ENCODE measurements around the gene STRN4.

STRN4 gene

DNA sequence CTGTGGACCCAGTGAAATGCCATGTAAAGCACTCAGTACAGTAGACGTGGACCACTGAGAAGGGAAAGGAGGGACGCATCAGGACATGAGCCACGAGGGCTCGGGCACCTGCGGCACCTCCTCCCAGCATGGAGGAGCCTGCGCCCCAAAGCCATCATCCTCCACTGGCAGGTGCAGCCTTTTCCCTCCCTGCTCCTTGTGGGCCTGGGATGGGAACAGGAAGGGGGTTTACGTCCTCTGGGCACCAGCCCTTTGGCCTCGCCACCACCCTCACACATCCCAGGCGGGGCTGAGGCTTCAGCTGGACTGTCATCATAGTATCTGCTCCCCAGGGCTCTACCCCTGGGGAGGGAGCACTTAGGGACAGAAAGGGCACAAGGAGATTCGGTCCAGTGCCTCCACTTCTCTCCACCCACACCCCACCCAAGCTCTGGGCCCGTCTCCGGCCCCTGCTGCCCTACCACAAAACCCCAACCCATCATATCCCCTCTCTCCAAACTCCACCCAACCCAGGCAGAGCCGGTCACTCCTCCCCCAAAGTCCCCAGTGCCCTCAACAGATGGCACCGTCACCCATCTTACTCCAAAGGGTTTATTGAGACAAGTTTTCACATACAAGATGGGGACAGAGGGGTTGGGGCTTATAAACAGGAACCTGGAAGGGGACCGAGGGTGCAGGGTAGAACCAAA, 27.2 kb downstream of the STRN4 start:
- TF ChIP-seq, protein P1, sequence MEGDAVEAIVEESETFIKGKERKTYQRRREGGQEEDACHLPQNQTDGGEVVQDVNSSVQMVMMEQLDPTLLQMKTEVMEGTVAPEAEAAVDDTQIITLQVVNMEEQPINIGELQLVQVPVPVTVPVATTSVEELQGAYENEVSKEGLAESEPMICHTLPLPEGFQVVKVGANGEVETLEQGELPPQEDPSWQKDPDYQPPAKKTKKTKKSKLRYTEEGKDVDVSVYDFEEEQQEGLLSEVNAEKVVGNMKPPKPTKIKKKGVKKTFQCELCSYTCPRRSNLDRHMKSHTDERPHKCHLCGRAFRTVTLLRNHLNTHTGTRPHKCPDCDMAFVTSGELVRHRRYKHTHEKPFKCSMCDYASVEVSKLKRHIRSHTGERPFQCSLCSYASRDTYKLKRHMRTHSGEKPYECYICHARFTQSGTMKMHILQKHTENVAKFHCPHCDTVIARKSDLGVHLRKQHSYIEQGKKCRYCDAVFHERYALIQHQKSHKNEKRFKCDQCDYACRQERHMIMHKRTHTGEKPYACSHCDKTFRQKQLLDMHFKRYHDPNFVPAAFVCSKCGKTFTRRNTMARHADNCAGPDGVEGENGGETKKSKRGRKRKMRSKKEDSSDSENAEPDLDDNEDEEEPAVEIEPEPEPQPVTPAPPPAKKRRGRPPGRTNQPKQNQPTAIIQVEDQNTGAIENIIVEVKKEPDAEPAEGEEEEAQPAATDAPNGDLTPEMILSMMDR (IDR thresholded peaks at IDR 0.05; ENCODE audit: insufficient read depth, low read length, missing control alignments): no peak
- CTCF ChIA-PET: interaction anchor here (1.1 to 1.8 kb wide), 4 partner anchors 10 to 102 kb away, joined by 3 to 11 read pairs (median 4); no protein-coding TSS in a partner anchor
- POLR2A ChIA-PET: no interaction called here
- no peak for DNase-seq (ENCODE audit: low read depth, low spot score)
- no peak overlapping the region for H3K4me3 ChIP-seq (ENCODE audit: low read depth, low read length)

DNA sequence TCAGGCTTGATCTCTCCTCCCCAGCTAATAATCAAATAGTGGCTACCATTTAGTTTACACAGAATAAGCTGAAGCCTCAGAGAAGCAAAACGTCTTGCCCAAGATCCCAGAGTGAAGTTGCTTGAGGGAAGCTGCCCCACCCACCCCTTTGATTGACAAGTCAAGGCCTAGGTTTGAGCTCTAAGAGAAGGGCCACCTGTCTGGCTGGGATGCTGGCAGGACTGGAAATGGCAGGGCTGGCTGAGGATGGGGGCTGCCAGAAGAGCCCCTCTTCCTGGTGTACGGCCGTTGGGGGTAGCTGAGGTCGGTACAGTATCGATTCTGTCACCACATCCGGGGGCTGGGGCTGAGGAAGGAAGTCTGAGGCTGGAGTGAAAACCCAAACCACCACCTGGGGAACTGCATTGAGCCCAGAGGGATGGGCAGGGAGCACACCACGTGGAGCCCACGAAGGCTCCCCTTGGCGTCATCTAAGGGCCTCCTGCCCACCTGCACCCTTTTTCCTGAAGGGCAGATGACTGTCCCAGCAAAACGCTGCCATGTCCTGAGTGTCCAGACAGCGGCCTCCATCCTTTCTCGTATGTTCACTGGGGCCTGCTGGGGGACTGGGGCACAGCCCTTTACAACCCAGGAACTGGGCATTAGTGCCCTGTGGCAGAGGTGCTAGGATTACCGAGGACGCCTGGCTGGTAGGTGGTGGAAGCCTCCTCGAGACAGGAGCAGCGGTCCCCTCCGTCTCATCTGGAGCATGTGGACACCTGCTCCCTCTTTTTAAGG, 27.9 kb downstream of the STRN4 start:
- DNase-seq (ENCODE audit: low read depth, low spot score): no peak
- H3K4me3 ChIP-seq (ENCODE audit: low read depth, low read length): no peak overlapping the region; the same call in 1 of the 2 replicates
- CTCF ChIA-PET: interaction anchor here (1.0 to 1.8 kb wide), 5 partner anchors 10 to 102 kb away, joined by 3 to 11 read pairs (median 4); no protein-coding TSS in a partner anchor
- POLR2A ChIA-PET: no interaction called here
- TF ChIP-seq, protein P1 (IDR thresholded peaks at IDR 0.05; ENCODE audit: insufficient read depth, low read length, missing control alignments): no peak

DNA sequence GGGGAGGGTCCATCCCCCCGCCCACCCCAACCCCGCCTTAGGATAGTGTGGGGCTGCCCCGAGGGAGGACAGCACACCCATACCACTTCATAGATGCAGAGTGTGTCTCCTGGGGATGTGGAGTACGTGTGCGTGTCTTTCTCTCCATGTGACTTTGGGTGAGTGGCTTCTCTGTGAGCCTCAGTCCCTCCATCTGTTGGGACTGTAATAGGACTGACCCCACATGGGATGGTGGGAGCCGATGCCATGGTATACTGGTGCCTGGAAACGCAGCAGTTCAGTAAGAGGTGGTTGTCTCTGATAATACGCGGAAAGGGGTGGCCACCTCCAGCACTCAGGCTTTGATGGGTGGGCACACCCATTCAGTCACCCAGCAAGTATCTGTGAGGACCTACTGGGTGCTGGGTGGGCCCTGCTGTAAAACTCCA, 28.5 kb downstream of the STRN4 start:
- TF ChIP-seq, protein P1 (IDR thresholded peaks at IDR 0.05; ENCODE audit: insufficient read depth, low read length, missing control alignments): no peak
- ChIA-PET CTCF (interaction anchor here (1.0 to 1.1 kb wide), 2 partner anchors 11 to 101 kb away, joined by 3 to 10 read pairs; no protein-coding TSS in a partner anchor), POLR2A (no interaction called here)
- peak overlapping the region; percentile 78 for H3K4me3 ChIP-seq (ENCODE audit: low read depth, low read length)
- DNase-seq (ENCODE audit: low read depth, low spot score): no peak

DNA sequence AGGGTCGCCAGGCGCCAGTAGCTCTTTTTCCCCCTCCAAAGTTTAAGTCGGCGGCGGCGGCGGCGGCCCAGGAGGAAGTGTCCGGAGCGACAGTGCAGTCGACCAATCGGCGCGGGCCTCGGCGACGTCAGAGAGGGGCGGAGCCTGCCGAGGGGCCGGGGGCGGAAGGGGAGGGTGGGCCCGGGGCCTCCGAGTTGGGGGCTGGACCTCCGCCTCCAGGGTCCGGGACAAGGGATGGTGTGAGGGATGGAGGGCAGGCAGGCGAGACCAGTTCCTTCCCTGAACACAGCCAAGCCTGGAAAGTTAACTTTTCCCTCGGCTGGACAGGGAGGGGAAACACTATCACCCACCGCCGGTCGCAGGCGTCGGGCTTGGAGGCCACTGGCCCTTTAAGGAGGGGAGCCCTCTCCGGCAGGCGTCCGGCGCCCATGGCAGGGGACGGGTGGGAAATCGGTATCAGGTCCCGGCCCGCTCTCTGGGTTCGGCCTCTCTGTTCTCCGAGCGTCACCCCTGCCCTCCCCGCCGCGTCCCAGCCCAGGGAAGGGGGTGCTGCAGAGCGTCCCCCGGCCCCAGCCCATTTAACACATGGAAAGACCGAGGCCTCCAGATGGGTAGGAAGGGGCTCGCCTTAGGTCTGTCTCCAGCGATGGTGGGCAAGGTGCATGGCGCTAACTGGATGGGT, 29.1 kb downstream of the STRN4 start, which contains the start of gene PRKD2:
Gene PRKD2 (minus strand): TSS at position 81 of the 682 bp plus-strand sequence. CDS start 744 bp downstream, outside the sequence.
- peak within 1 kb of the TSS; percentile 78 for H3K4me3 ChIP-seq (ENCODE audit: low read depth, low read length)
- DNase-seq (ENCODE audit: low read depth, low spot score): no peak
- TF ChIP-seq, protein P1 (IDR thresholded peaks at IDR 0.05; ENCODE audit: insufficient read depth, low read length, missing control alignments): no peak
- ChIA-PET CTCF (interaction anchor here (4.5 to 5.7 kb wide), 2 partner anchors 12 to 13 kb away, joined by 39 to 116 read pairs; no protein-coding TSS in a partner anchor), POLR2A (no interaction called here)

DNA sequence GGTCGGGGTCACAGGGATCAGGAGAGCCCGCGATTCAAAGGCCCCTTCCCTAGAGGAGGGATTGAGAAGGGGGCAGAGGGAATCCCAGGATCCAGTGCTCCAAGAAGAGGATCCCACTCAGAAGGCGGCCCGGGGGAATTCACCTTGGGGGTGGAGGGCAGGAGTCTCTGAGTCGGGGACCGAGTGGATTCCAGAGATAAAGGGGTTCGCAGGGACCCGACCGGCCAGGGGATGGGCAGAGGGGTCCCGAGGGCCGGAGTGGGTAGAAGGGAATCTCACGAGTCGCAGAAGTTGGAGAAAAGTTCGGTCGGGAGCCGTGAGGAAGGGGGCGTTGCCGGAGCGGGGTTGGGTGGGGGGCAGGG, 29.6 kb downstream of the STRN4 start:
- no peak for DNase-seq (ENCODE audit: low read depth, low spot score)
- TF ChIP-seq, protein P1 (IDR thresholded peaks at IDR 0.05; ENCODE audit: insufficient read depth, low read length, missing control alignments): no peak
- H3K4me3 ChIP-seq (ENCODE audit: low read depth, low read length): peak overlapping the region; percentile 78
- ChIA-PET CTCF (interaction anchor here (4.5 to 5.7 kb wide), 2 partner anchors 12 to 13 kb away, joined by 39 to 116 read pairs; no protein-coding TSS in a partner anchor), POLR2A (no interaction called here)
